K562 (cell line): ENCODE measurements around the gene SCAPER. TPM values are rescaled to one million over a fixed set of nuclear protein-coding genes. Genes with fewer than 3 reads are reported as not detected.

Experiments
- ATAC-seq: fragments of 200-7000 bp; cut with Tn5 transposase; 3 replicates; pipeline ENCODE4 v1.9.1; 2020; ENCODE audit warnings: moderate library complexity
- BruUV-seq: library from RNA; stranded (reverse); fragments of 400-500 nt; replicated peaks from 2 replicates; lab custom pipeline; 2021; lab: Mats Ljungman, UMichigan
- CTCF ChIA-PET: fragments of 300-600 bp; formaldehyde crosslinking; extraction: SDS; loops from one replicate; lab custom pipeline; 2021; ENCODE audit warnings: low intra/inter-chr PET ratio; lab: Yijun Ruan, JAX
- POLR2A ChIA-PET: fragments of 300-600, 350-650 bp; sonication (Branson Sonifier 250); formaldehyde crosslinking; extraction: SDS; loops from one replicate; lab custom pipeline; 2021; ENCODE audit warnings: antibody characterized with exemption, inconsistent platforms; lab: Yijun Ruan, JAX
- DNase-seq, 4 experiments: peaks; one replicate each; pipeline versions ENCODE4 v3.0.0 to v3.0.0-alpha.2; 2011 to 2018; ENCODE audit warnings: low spot score in 3 of 4, mixed read lengths in 3 of 4; ENCODE audit errors: extremely low read depth in 1 of 4
- FAIRE-seq: peaks from 2 replicates; lab custom pipeline; 2011; peaks lifted over from hg19 to GRCh38; lab: Jason Lieb, UNC
- H2AFZ ChIP-seq: 2 replicates; pipeline ENCODE4 v1.6.0; 2011; ENCODE audit warnings: low read depth, low read length, control low read depth, inconsistent platforms
- H3K27ac ChIP-seq: fragments of 200-600 bp; 3 replicates; pipeline ENCODE4 v1.8.0; 2011; ENCODE audit warnings: low read depth, mild to moderate bottlenecking, control low read depth, inconsistent platforms, low read length, moderate library complexity, mixed read lengths; ENCODE audit errors: extremely low read depth
- H3K27me3 ChIP-seq, 2 experiments: fragments of 300-600 bp in 1 of 2; 2 replicates in 1 of 2; 3 replicates in 1 of 2; pipeline versions ENCODE4 v1.6.0 to v1.8.0; 2011; ENCODE audit warnings: inconsistent platforms in 2 of 2, low read length in 2 of 2, mild to moderate bottlenecking in 1 of 2, mixed read lengths in 1 of 2, moderate library complexity in 1 of 2; ENCODE audit not compliant: control insufficient read depth in 2 of 2, insufficient read depth in 2 of 2
- H3K36me3 ChIP-seq: fragments of 300-600 bp; 3 replicates; pipeline ENCODE4 v1.8.0; 2011; ENCODE audit warnings: mild to moderate bottlenecking, low read length, inconsistent platforms; ENCODE audit not compliant: control insufficient read depth, insufficient read depth
- H3K4me1 ChIP-seq, 2 experiments: fragments of 200-600 bp in 1 of 2; replicated peaks in 1 of 2; 2 replicates in 1 of 2; 3 replicates in 1 of 2; pipeline versions ENCODE4 v1.5.1 to v1.8.0; 2011; ENCODE audit warnings: inconsistent platforms in 2 of 2, low read length in 2 of 2, mild to moderate bottlenecking in 1 of 2, mixed read lengths in 1 of 2, moderate library complexity in 1 of 2; ENCODE audit not compliant: control insufficient read depth in 2 of 2, insufficient read depth in 2 of 2
- H3K4me2 ChIP-seq: 2 replicates; pipeline ENCODE4 v1.6.1; 2011; ENCODE audit warnings: low read length, control low read depth, inconsistent platforms, mixed read lengths; ENCODE audit not compliant: insufficient read depth
- H3K4me3 ChIP-seq: fragments of 200-600 bp; sonication (generic), shearing (Covaris generic); 2 replicates; pipeline ENCODE4 v1.5.1; 2016; ENCODE audit warnings: control low read depth, inconsistent platforms
- H3K79me2 ChIP-seq: fragments of 200-600 bp; 3 replicates; pipeline ENCODE4 v1.8.0; 2011; ENCODE audit warnings: low read length, inconsistent platforms; ENCODE audit not compliant: control insufficient read depth, insufficient read depth
- H3K9ac ChIP-seq, 2 experiments: 2 replicates each; pipeline versions ENCODE4 v1.6.0 to v1.6.1; 2011; ENCODE audit warnings: low read depth in 2 of 2, low read length in 2 of 2, control low read depth in 1 of 2, inconsistent platforms in 1 of 2, mild to moderate bottlenecking in 1 of 2, mixed read lengths in 1 of 2; ENCODE audit not compliant: insufficient read depth in 1 of 2
- H3K9me1 ChIP-seq: one replicate; pipeline ENCODE4 v1.6.0; 2011; ENCODE audit warnings: inconsistent platforms, mild to moderate bottlenecking, low read length, moderate library complexity; ENCODE audit not compliant: control insufficient read depth, insufficient read depth
- H3K9me3 ChIP-seq: replicated peaks from 2 replicates; pipeline ENCODE4 v1.5.1; 2011; ENCODE audit warnings: low read depth, low read length, inconsistent platforms; ENCODE audit not compliant: control insufficient read depth, insufficient read depth
- H4K20me1 ChIP-seq: replicated peaks from 2 replicates; pipeline ENCODE4 v1.6.1; 2011; ENCODE audit warnings: low read length, inconsistent platforms, mixed read lengths; ENCODE audit not compliant: control insufficient read depth, insufficient read depth
- CBX3 ChIP-seq, 2 experiments: IDR thresholded peaks; 1 replicate in 1 of 2; 2 replicates in 1 of 2; pipeline ENCODE4 v1.6.1; 2012; ENCODE audit warnings: inconsistent platforms in 2 of 2, low read length in 2 of 2, borderline replicate concordance in 1 of 2, control low read depth in 1 of 2
- HINFP ChIP-seq: fragments of 450-650 bp; conservative IDR thresholded peaks from 2 replicates; pipeline ENCODE4 v1.6.1; 2016; ENCODE audit warnings: missing genetic modification characterization, low read depth, mild to moderate bottlenecking, control low read depth, missing compliant biosample characterization
- SMAD2 ChIP-seq: fragments of 150-350 bp; IDR thresholded peaks from 2 replicates; pipeline ENCODE4 v1.6.1; 2014; ENCODE audit warnings: low read depth, mild to moderate bottlenecking, low read length
- TRIM28 ChIP-seq: fragments of 450-650 bp; IDR thresholded peaks from 2 replicates; pipeline ENCODE4 v1.6.1; 2017
- in situ Hi-C: fragments of 300-500 bp; cut with MboI; formaldehyde crosslinking; loops from 4 replicates; pipeline ENCODE4 v1.15.0; 2018; ENCODE audit warnings: inconsistent platforms, mixed read lengths
- intact Hi-C: fragments of 100-400 bp; cut with micrococcal nuclease; formaldehyde crosslinking; loops from 2 replicates; pipeline ENCODE4 v1.14.2; 2022
- polyA plus RNA-seq, 8 experiments: library from polyadenylated mRNA; depleted of rRNA in 4 of 8; stranded (reverse) in 5 of 8; unstranded in 3 of 8; fragments of >200 nt; fragmentation: Nextera tagmentation in 2 of 8; fragmentation: Illumina TruSeq in 1 of 8; extraction: Ambion mirVana in 2 of 8; extraction: Trizol in 1 of 8; gene quantifications; 2 replicates each; pipeline versions ENCODE4 v1.2.1 to v1.2.3, GENCODE V29; 2011 to 2014; ENCODE audit warnings: inconsistent platforms in 1 of 8, missing spikeins in 1 of 8
- total RNA-seq, 7 experiments: library from RNA; depleted of rRNA in 6 of 7; stranded (reverse); fragments of >200 nt in 6 of 7; fragmentation: Illumina TruSeq in 2 of 7; extraction: Trizol in 2 of 7; gene quantifications; 2 replicates each; pipeline versions ENCODE4 v1.2.1 to v1.2.3, GENCODE V29; 2011 to 2021; ENCODE audit warnings: low replicate concordance in 1 of 7
- TF ChIP-seq, protein P1 (sequence below): fragments of 450-650 bp; IDR thresholded peaks from 2 replicates; pipeline ENCODE4 v1.6.1; 2018; ENCODE audit warnings: mild to moderate bottlenecking, low read depth; ENCODE audit not compliant: partially characterized antibody

Gene SCAPER
- total and polyA plus RNA-seq, 9 of the 15 experiments (the other 6 are each of a cell fraction or from before 2014, with no cell fraction given): 1.3 to 5.7 (median 3.2) TPM

GRCh38 chr15:76776969-76777368 lies 128.2 kb downstream of the SCAPER start:
- POLR2A ChIA-PET: interaction anchor here (0.7 kb wide), 1 partner anchor 495 kb away, joined by 3 read pairs; no protein-coding TSS in a partner anchor

More at GRCh38 chr15:76776969-76777368, 128.2 kb downstream of the SCAPER start:
- TF ChIP-seq CBX3 (IDR thresholded peaks at IDR 0.05; ENCODE audit: borderline replicate concordance in 1 of 2, low read length in 2 of 2): peak in 1 of 2 experiments; percentile 71; a peak in 2 of 3 replicates
- TF ChIP-seq, protein P1, sequence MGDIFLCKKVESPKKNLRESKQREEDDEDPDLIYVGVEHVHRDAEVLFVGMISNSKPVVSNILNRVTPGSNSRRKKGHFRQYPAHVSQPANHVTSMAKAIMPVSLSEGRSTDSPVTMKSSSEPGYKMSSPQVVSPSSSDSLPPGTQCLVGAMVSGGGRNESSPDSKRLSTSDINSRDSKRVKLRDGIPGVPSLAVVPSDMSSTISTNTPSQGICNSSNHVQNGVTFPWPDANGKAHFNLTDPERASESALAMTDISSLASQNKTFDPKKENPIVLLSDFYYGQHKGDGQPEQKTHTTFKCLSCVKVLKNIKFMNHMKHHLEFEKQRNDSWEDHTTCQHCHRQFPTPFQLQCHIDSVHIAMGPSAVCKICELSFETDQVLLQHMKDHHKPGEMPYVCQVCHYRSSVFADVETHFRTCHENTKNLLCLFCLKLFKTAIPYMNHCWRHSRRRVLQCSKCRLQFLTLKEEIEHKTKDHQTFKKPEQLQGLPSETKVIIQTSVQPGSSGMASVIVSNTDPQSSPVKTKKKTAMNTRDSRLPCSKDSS: peak; percentile 59
- TF ChIP-seq SMAD2: no peak
- TF ChIP-seq HINFP (tag): no peak
- TF ChIP-seq TRIM28: peak; percentile 52; the same call in 1 of the 2 replicates
- in situ Hi-C loops (no loop called here), intact Hi-C loops (no loop called here)
- Histone ChIP-seq H3K27me3 (no peaks in the 10 kb centered on the region), H3K36me3 (no peaks in the 10 kb centered on the region), H3K9ac (no peak overlapping the region), H3K9me3 (no peaks in the 10 kb centered on the region), H3K79me2 (no peaks in the 10 kb centered on the region), H3K4me2 (no peak overlapping the region), H4K20me1 (no peaks in the 10 kb centered on the region), H3K9me1 (no peaks in the 10 kb centered on the region), H3K4me3 (no peak overlapping the region), H3K4me1 (no peaks in the 10 kb centered on the region), H2AFZ (no peak overlapping the region), H3K27ac (no peak overlapping the region)
- DNase-seq: no peak
- no peak for FAIRE-seq
- no TSS peak for BruUV-seq
- ATAC-seq: no peak
- CTCF ChIA-PET: no interaction called here
